HCT116 (cell line): ENCODE measurements around the gene RAB26. TPM values are rescaled to one million over a fixed set of nuclear protein-coding genes. Genes with fewer than 3 reads are reported as not detected.

Source experiments
- ATAC-seq: fragments of 200-7000 bp; cut with Tn5 transposase; 2 replicates; pipeline ENCODE4 v1.9.1; 2020; ENCODE audit warnings: mild to moderate bottlenecking, moderate library complexity
- BruUV-seq: library from RNA; stranded (reverse); fragments of 400-500 nt; replicated peaks from 2 replicates; lab custom pipeline; 2021; lab: Mats Ljungman, UMichigan
- CTCF ChIA-PET: fragments of 300-600 bp; sonication (Branson Sonifier 250); formaldehyde crosslinking; loops from one replicate; lab custom pipeline; 2021; ENCODE audit warnings: antibody characterized with exemption; lab: Charles Lee
- POLR2A ChIA-PET: fragments of 300-600, 350-600 bp; sonication (Branson Sonifier 250); formaldehyde crosslinking; loops from one replicate; lab custom pipeline; 2021; ENCODE audit warnings: antibody characterized with exemption; lab: Charles Lee
- RAD21 ChIA-PET, 2 experiments: fragments of 300-600 bp; sonication (Branson Sonifier 250); formaldehyde crosslinking; loops; one replicate each; lab custom pipeline; 2023; ENCODE audit warnings: low total read pairs in 2 of 2; ENCODE audit not compliant: uncharacterized antibody in 2 of 2, unreplicated experiment in 2 of 2, low non-redundant PET in 1 of 2; lab: Charles Lee
- DNase-seq: peaks from one replicate; pipeline ENCODE4 v3.0.0-alpha.2; 2010; ENCODE audit warnings: low read depth, low spot score
- H2AFZ ChIP-seq: fragments of 200-600 bp; shearing (Covaris generic), sonication (generic); 2 replicates; pipeline ENCODE4 v1.6.1; 2017; ENCODE audit warnings: low read depth, mixed run types, mixed read lengths, antibody characterized with exemption, low read length; ENCODE audit not compliant: poor library complexity, severe bottlenecking
- H3K27ac ChIP-seq: 2 replicates; pipeline ENCODE4 v1.5.1; 2012; ENCODE audit warnings: low read depth, low read length
- H3K27me3 ChIP-seq: fragments of 200-600 bp; sonication (generic); 2 replicates; pipeline ENCODE4 v1.6.1; 2016; ENCODE audit warnings: mixed run types, low read length, mixed read lengths; ENCODE audit not compliant: insufficient read depth
- H3K36me3 ChIP-seq, 2 experiments: fragments of 200-500 bp in 1 of 2; fragments of 200-600 bp in 1 of 2; sonication (Bioruptor generic) in 1 of 2; sonication (generic) in 1 of 2; 2 replicates each; pipeline versions ENCODE4 v1.5.1 to v1.6.1; 2014 to 2016; ENCODE audit warnings: low read length in 2 of 2, inconsistent platforms in 1 of 2, mixed read lengths in 1 of 2, mixed run types in 1 of 2; ENCODE audit not compliant: insufficient read depth in 2 of 2, control insufficient read depth in 1 of 2
- H3K4me1 ChIP-seq, 2 experiments: fragments of 200-600 bp in 1 of 2; sonication (generic) in 1 of 2; 2 replicates each; pipeline versions ENCODE4 v1.5.1 to v1.6.1; 2012 to 2017; ENCODE audit warnings: low read length in 2 of 2, inconsistent platforms in 1 of 2, mild to moderate bottlenecking in 1 of 2, mixed read lengths in 1 of 2, mixed run types in 1 of 2, moderate library complexity in 1 of 2; ENCODE audit not compliant: insufficient read depth in 2 of 2, control insufficient read depth in 1 of 2
- H3K4me2 ChIP-seq: fragments of 200-600 bp; sonication (generic); 2 replicates; pipeline ENCODE4 v1.6.1; 2017; ENCODE audit warnings: mixed run types, low read length, mixed read lengths
- H3K4me3 ChIP-seq, 2 experiments: fragments of 200-600 bp in 1 of 2; sonication (generic) in 1 of 2; replicated peaks in 1 of 2; 2 replicates each; pipeline ENCODE4 v1.5.1; 2011 to 2016; ENCODE audit warnings: low read length in 2 of 2, control low read depth in 1 of 2, low read depth in 1 of 2, mild to moderate bottlenecking in 1 of 2, mixed read lengths in 1 of 2, mixed run types in 1 of 2
- H3K79me2 ChIP-seq: fragments of 200-600 bp; sonication (generic); 2 replicates; pipeline ENCODE4 v1.6.1; 2017; ENCODE audit warnings: mild to moderate bottlenecking, mixed run types, low read length, moderate library complexity, mixed read lengths; ENCODE audit not compliant: insufficient read depth
- H3K9ac ChIP-seq: fragments of 200-600 bp; sonication (generic); 2 replicates; pipeline ENCODE4 v1.6.1; 2016; ENCODE audit warnings: low read length, mixed read lengths
- H3K9me2 ChIP-seq: fragments of 200-600 bp; sonication (generic), shearing (Covaris generic); 2 replicates; pipeline ENCODE4 v1.6.1; 2017; ENCODE audit warnings: mixed run types, mild to moderate bottlenecking, moderate library complexity; ENCODE audit not compliant: insufficient read depth
- H3K9me3 ChIP-seq, 2 experiments: fragments of 200-500 bp in 1 of 2; fragments of 200-600 bp in 1 of 2; sonication (Bioruptor generic) in 1 of 2; sonication (generic) in 1 of 2; 2 replicates each; pipeline ENCODE4 v1.6.1; 2014 to 2017; ENCODE audit warnings: low read length in 2 of 2, mixed read lengths in 2 of 2, inconsistent platforms in 1 of 2, low read depth in 1 of 2, mild to moderate bottlenecking in 1 of 2, mixed run types in 1 of 2, moderate library complexity in 1 of 2; ENCODE audit not compliant: control insufficient read depth in 1 of 2, insufficient read depth in 1 of 2
- H4K20me1 ChIP-seq: fragments of 200-600 bp; sonication (generic), shearing (Covaris generic); 2 replicates; pipeline ENCODE4 v1.6.1; 2017; ENCODE audit warnings: mixed run types, mild to moderate bottlenecking, moderate library complexity; ENCODE audit not compliant: insufficient read depth
- CEBPB ChIP-seq: IDR thresholded peaks from 2 replicates; pipeline ENCODE4 v1.6.1; 2012; ENCODE audit warnings: low read depth
- EZH2 ChIP-seq: fragments of 200-600 bp; sonication (generic); IDR thresholded peaks from 2 replicates; pipeline ENCODE4 v1.6.1; 2017; ENCODE audit warnings: antibody characterized with exemption, mixed run types
- EZH2phosphoT487 ChIP-seq: fragments of 200-600 bp; IDR thresholded peaks from 2 replicates; pipeline ENCODE4 v1.6.1; 2018; ENCODE audit warnings: antibody characterized with exemption, borderline replicate concordance
- FOSL1 ChIP-seq: IDR thresholded peaks from 2 replicates; pipeline ENCODE4 v1.6.1; 2012; ENCODE audit warnings: low read depth
- SIN3A ChIP-seq: IDR thresholded peaks from 2 replicates; pipeline ENCODE4 v1.6.1; 2012; ENCODE audit warnings: low read depth
- SRF ChIP-seq: IDR thresholded peaks from 2 replicates; pipeline ENCODE4 v1.6.1; 2012; ENCODE audit warnings: low read depth
- YY1 ChIP-seq: IDR thresholded peaks from 2 replicates; pipeline ENCODE4 v1.6.1; 2011; ENCODE audit warnings: low read length, low read depth, moderate library complexity, mild to moderate bottlenecking; ENCODE audit not compliant: insufficient replicate concordance; ENCODE audit errors: extremely low read depth
- ZFX ChIP-seq: fragments of 450-650 bp; IDR thresholded peaks from 2 replicates; pipeline ENCODE4 v1.6.1; 2017
- intact Hi-C: fragments of 100-400 bp; cut with micrococcal nuclease; formaldehyde crosslinking; loops from 2 replicates; pipeline ENCODE4 v1.10.0; 2022
- total RNA-seq: library from RNA; stranded (reverse); gene quantifications from one replicate; pipeline ENCODE4 v1.2.1, GENCODE V29; 2021; ENCODE audit not compliant: unreplicated experiment
- TF ChIP-seq, protein P1 (sequence below), 3 experiments: fragments of 200-600 bp in 1 of 3; sonication (generic) in 1 of 3; IDR thresholded peaks in 2 of 3; conservative IDR thresholded peaks in 1 of 3; 2 replicates each; pipeline ENCODE4 v1.5.1; 2012 to 2017; ENCODE audit warnings: low read depth in 2 of 3, low read length in 2 of 3, antibody characterized with exemption in 1 of 3, borderline replicate concordance in 1 of 3, control low read depth in 1 of 3, mild to moderate bottlenecking in 1 of 3, mixed read lengths in 1 of 3, mixed run types in 1 of 3, moderate library complexity in 1 of 3; ENCODE audit not compliant: insufficient read depth in 1 of 3
- TF ChIP-seq, protein P2 (sequence below): IDR thresholded peaks from 2 replicates; pipeline ENCODE4 v1.6.1; 2012

The RAB26 gene
- total RNA-seq, 1 experiment from 2014 or later = 44.9 TPM

DNA sequence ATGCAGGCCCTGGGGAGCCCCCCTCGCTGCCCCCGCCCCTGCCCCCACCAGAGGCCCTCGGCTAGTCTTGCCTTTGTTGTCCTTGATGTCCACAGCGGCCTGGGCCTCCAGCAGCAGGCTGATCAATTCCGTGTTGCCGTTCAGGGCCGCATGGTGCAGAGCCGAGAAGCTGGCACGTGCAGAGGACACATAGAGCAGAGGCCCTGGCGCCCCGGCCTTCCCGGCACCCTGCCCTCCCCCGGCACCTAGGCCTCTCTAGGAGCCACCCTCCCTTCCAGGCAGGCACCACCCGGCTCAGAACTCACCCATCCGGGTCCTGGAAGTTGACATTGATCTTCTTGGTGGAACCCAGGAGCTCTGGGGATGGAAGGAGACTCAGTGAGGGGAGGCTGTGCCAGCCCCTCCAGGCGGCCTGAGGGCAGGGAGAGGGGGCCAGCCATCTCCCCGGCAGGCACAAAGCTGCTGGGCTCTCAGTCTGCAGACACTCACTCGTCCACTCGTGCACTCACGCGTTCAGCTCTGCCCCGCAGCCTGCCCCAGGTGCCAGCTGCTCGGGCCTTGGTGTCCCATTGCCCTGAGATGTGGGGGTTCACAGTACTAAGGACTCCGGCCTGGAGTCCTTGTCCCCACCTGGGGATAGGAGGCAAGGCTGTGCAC lies 41.7 kb downstream of the RAB26 start:
- TF ChIP-seq EZH2phosphoT487 = no peak
- TF ChIP-seq, protein P1, sequence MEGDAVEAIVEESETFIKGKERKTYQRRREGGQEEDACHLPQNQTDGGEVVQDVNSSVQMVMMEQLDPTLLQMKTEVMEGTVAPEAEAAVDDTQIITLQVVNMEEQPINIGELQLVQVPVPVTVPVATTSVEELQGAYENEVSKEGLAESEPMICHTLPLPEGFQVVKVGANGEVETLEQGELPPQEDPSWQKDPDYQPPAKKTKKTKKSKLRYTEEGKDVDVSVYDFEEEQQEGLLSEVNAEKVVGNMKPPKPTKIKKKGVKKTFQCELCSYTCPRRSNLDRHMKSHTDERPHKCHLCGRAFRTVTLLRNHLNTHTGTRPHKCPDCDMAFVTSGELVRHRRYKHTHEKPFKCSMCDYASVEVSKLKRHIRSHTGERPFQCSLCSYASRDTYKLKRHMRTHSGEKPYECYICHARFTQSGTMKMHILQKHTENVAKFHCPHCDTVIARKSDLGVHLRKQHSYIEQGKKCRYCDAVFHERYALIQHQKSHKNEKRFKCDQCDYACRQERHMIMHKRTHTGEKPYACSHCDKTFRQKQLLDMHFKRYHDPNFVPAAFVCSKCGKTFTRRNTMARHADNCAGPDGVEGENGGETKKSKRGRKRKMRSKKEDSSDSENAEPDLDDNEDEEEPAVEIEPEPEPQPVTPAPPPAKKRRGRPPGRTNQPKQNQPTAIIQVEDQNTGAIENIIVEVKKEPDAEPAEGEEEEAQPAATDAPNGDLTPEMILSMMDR (IDR thresholded peaks at IDR 0.05 in 2 of 3, conservative IDR thresholded peaks at IDR 0.05 in 1 of 3; ENCODE audit: borderline replicate concordance in 1 of 3, insufficient read depth in 1 of 3, low read depth in 2 of 3, low read length in 2 of 3) = no peak
- TF ChIP-seq FOSL1 = no peak
- TF ChIP-seq SIN3A = no peak
- TF ChIP-seq, protein P2, sequence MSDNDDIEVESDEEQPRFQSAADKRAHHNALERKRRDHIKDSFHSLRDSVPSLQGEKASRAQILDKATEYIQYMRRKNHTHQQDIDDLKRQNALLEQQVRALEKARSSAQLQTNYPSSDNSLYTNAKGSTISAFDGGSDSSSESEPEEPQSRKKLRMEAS = no peak
- TF ChIP-seq SRF = no peak
- TF ChIP-seq ZFX = no peak
- TF ChIP-seq CEBPB = no peak
- no peak for TF ChIP-seq EZH2
- no peak for TF ChIP-seq YY1
- Histone ChIP-seq H3K27ac (no peak overlapping the region), H3K4me2 (no peak overlapping the region), H3K79me2 (no peaks in the 10 kb centered on the region), H3K27me3 (no peaks in the 10 kb centered on the region), H3K36me3 (no peaks in the 10 kb centered on the region), H3K9me2 (no peaks in the 10 kb centered on the region), H2AFZ (no peak overlapping the region), H3K9ac (no peak overlapping the region), H3K4me3 (no peak overlapping the region), H3K9me3 (no peaks in the 10 kb centered on the region), H4K20me1 (no peaks in the 10 kb centered on the region), H3K4me1 (peaks cover 2 to 11% of the 10 kb centered on the region in 2 experiments)
- intact Hi-C loops = loop anchor here (10.0 kb wide), 1 partner anchor 315 kb away; no protein-coding TSS in a partner anchor
- RAD21 ChIA-PET = no interaction called here
- no TSS peak for BruUV-seq
- ATAC-seq = no peak
- POLR2A ChIA-PET = interaction anchor here (1.2 kb wide), 1 partner anchor 35 kb away, joined by 3 read pairs; the partner anchor contains the start of gene TRAF7
- CTCF ChIA-PET = no interaction called here
- no peak for DNase-seq
